PC-9 (cell line): ENCODE data around the gene WDR48.

Source experiments
- CTCF ChIP-seq: fragments of 200-600 bp; sonication (generic); conservative IDR thresholded peaks from 2 replicates; pipeline ENCODE4 v1.6.1; 2017; ENCODE audit warnings: mixed run types, antibody characterized with exemption, mild to moderate bottlenecking, moderate library complexity
- EZH2 ChIP-seq: fragments of 200-600 bp; sonication (generic); IDR thresholded peaks from 2 replicates; pipeline ENCODE4 v1.8.0; 2017; ENCODE audit warnings: antibody characterized with exemption, low read depth

GRCh38 chr3:39146083-39146501 lies 94.3 kb downstream of the WDR48 start:
- TF ChIP-seq CTCF (no peak), EZH2 (no peak)
